Lung (tissue), 12 donors: ENCODE results near the gene HAVCR2. TPM values are rescaled to one million over a fixed set of nuclear protein-coding genes. Genes with fewer than 3 reads are reported as not detected.

Experiments
- ATAC-seq: fragments of 200-7000 bp; cut with Tn5 transposase; one replicate; pipeline ENCODE4 v1.9.1; 2020; ENCODE audit warnings: moderate number of reproducible peaks; ENCODE audit not compliant: insufficient read depth, low FRiP score
- DNase-seq, 3 donors: peaks; one replicate each; pipeline ENCODE4 v3.0.0-alpha.2; 2013 to 2017
- H3K27ac ChIP-seq, 2 donors: one replicate each; pipeline ENCODE4 v1.5.1; 2013; ENCODE audit warnings: mild to moderate bottlenecking in 2 of 2, moderate library complexity in 2 of 2, control low read depth in 1 of 2, inconsistent platforms in 1 of 2, low read depth in 1 of 2, low read length in 1 of 2
- H3K27me3 ChIP-seq, 3 donors: one replicate each; pipeline ENCODE4 v1.5.1; 2013; ENCODE audit warnings: low read length in 2 of 3; ENCODE audit not compliant: control insufficient read depth in 3 of 3, insufficient read depth in 3 of 3
- H3K36me3 ChIP-seq, 4 donors: one replicate each; pipeline ENCODE4 v1.5.1; 2013; ENCODE audit warnings: low read length in 4 of 4, mild to moderate bottlenecking in 1 of 4, moderate library complexity in 1 of 4; ENCODE audit not compliant: control insufficient read depth in 4 of 4, insufficient read depth in 4 of 4
- H3K4me1 ChIP-seq, 5 donors: one replicate each; pipeline ENCODE4 v1.5.1; 2013; ENCODE audit warnings: low read length in 5 of 5, mild to moderate bottlenecking in 2 of 5, moderate library complexity in 1 of 5; ENCODE audit not compliant: control insufficient read depth in 5 of 5, insufficient read depth in 5 of 5
- H3K4me3 ChIP-seq: one replicate; pipeline ENCODE4 v1.5.1; 2013; ENCODE audit warnings: mild to moderate bottlenecking, control low read depth, moderate library complexity
- H3K9ac ChIP-seq, 2 donors: one replicate each; pipeline ENCODE4 v1.5.1; 2013; ENCODE audit warnings: low read length in 2 of 2, control low read depth in 1 of 2; ENCODE audit not compliant: insufficient read depth in 1 of 2
- H3K9me3 ChIP-seq, 4 donors: one replicate each; pipeline ENCODE4 v1.5.1; 2013; ENCODE audit warnings: low read length in 3 of 4, mild to moderate bottlenecking in 1 of 4, moderate library complexity in 1 of 4; ENCODE audit not compliant: control insufficient read depth in 4 of 4, insufficient read depth in 3 of 4
- CTCF ChIP-seq: IDR thresholded peaks from 2 replicates; pipeline ENCODE4 v1.5.1; 2012; ENCODE audit warnings: mild to moderate bottlenecking; ENCODE audit errors: control extremely low read depth, extremely low read depth
- WGBS, 2 donors: extraction: QIAGEN DNeasy Blood & Tissue Kit; methylation state at CpG; one replicate each; pipeline ENCODE4 v1.1.7; 2013; 5-methylcytosine and 5-hydroxymethylcytosine counted together
- polyA plus RNA-seq, 2 donors: library from polyadenylated mRNA; stranded (reverse); fragments of 200-250 nt; gene quantifications; one replicate each; pipeline ENCODE4 v1.2.1, GENCODE V29; 2013
- total RNA-seq, 2 donors: library from RNA; depleted of rRNA in 1 of 2; stranded (reverse); fragments of >200 nt in 1 of 2; gene quantifications; one replicate each; pipeline ENCODE4 v1.2.1, GENCODE V29; 2014 to 2021
- donor health status: control.
- donor health status: control.
- donor health status: Bipolar disorder and iron deficiency.
- donor health status: healthy.
- donor health status: DM: yes; HTN: yes; CAD: no.

HAVCR2 gene
- total and polyA plus RNA-seq, 4 donors: 8.8 to 38.4 (median 22.8) TPM

- H3K27me3 ChIP-seq: no peaks in the 10 kb centered on the region
- ATAC-seq (no peak), DNase-seq (no peak)
- no peaks in the 10 kb centered on the region for H3K4me1 ChIP-seq
- H3K9me3 ChIP-seq: no peaks in the 10 kb centered on the region
- no peak overlapping the region for H3K9ac ChIP-seq
- no peak overlapping the region for H3K4me3 ChIP-seq
- H3K36me3 ChIP-seq: no peaks in the 10 kb centered on the region
- WGBS, 2 donors: 82 to 92% methylated on average over 3 of the region's 3 CpGs
- no peak for TF ChIP-seq CTCF
- H3K27ac ChIP-seq: no peak overlapping the region
These were observed 38.9 kb downstream of the HAVCR2 start for GRCh38 chr5:157069949-157070348.

GRCh38 chr5:157068785-157069184 is 40.1 kb downstream of the HAVCR2 start:
- Histone ChIP-seq H3K27ac (no peak overlapping the region), H3K27me3 (no peaks in the 10 kb centered on the region), H3K4me1 (peaks cover 0 to 6% (median 0%) of the 10 kb centered on the region in 5 donors), H3K9ac (no peak overlapping the region), H3K9me3 (peaks cover 0 to under 1% (median 0%) of the 10 kb centered on the region in 4 donors), H3K4me3 (no peak overlapping the region), H3K36me3 (no peaks in the 10 kb centered on the region)
- DNase-seq (no peak), ATAC-seq (no peak)
- WGBS, 2 donors: 87 to 92% methylated on average over 5 of the region's 5 CpGs
- TF ChIP-seq CTCF: no peak

- H3K27me3 ChIP-seq: no peaks in the 10 kb centered on the region
- peaks cover 0 to 7% (median 0%) of the 10 kb centered on the region in 5 donors for H3K4me1 ChIP-seq
- DNase-seq (no peak), ATAC-seq (no peak)
- H3K27ac ChIP-seq: no peak overlapping the region
- H3K4me3 ChIP-seq: no peak overlapping the region
- no peak for TF ChIP-seq CTCF
- 94% methylated on average over 5 of the region's 5 CpGs for WGBS, 2 donors
- H3K9ac ChIP-seq: no peak overlapping the region
- H3K36me3 ChIP-seq: no peaks in the 10 kb centered on the region
- H3K9me3 ChIP-seq: peaks cover 0 to 2% (median 0%) of the 10 kb centered on the region in 4 donors
These were observed 40.5 kb downstream of the HAVCR2 start for GRCh38 chr5:157068339-157068738.

- no peaks in the 10 kb centered on the region for H3K36me3 ChIP-seq
- no peaks in the 10 kb centered on the region for H3K27me3 ChIP-seq
- H3K27ac ChIP-seq: no peak overlapping the region
- no peak overlapping the region for H3K4me3 ChIP-seq
- H3K4me1 ChIP-seq: peaks cover 0 to 7% (median 0%) of the 10 kb centered on the region in 5 donors
- TF ChIP-seq CTCF: no peak
- peaks cover 0 to 2% (median 0%) of the 10 kb centered on the region in 4 donors for H3K9me3 ChIP-seq
- ATAC-seq (no peak), DNase-seq (no peak)
- H3K9ac ChIP-seq: no peak overlapping the region
- WGBS, 2 donors: 64 to 77% methylated on average over 2 of the region's 2 CpGs
These were observed 41.8 kb downstream of the HAVCR2 start for GRCh38 chr5:157067005-157067404.
